Brain pericyte (primary cell): Measurements from ENCODE around the gene DEXI.
"Not testable (repeated sequence)": the region's sequence is repeated elsewhere in the genome, so short reads cannot be mapped to it uniquely, and the experiment has no call there.

Experiments
- DNase-seq: peaks from one replicate; pipeline ENCODE4 v3.0.0-alpha.2; 2012; ENCODE audit warnings: low read depth, low spot score

Gene DEXI

DNA sequence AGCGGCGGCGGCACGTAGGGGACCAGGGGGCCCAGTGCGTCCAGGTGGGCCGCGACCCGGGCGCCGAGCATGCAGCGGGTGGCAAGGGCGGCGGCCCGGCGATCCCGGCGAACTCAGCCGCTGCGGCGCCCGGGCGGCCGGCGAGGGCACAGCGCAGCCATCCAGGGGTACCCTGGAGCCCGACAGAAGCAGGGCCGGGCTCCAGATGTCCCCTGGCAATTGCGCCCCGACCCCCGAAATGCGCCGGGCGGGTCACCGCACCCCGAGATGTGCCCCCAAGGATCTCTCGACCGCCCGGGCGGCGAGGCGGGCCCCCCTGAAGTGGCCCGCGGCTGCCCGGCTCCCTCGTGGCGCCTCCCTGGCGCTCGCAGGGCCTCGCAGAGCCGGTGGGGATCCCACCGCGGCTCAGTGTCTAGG is 325 bp downstream of the DEXI start:
- not testable (repeated sequence) for DNase-seq

DNA sequence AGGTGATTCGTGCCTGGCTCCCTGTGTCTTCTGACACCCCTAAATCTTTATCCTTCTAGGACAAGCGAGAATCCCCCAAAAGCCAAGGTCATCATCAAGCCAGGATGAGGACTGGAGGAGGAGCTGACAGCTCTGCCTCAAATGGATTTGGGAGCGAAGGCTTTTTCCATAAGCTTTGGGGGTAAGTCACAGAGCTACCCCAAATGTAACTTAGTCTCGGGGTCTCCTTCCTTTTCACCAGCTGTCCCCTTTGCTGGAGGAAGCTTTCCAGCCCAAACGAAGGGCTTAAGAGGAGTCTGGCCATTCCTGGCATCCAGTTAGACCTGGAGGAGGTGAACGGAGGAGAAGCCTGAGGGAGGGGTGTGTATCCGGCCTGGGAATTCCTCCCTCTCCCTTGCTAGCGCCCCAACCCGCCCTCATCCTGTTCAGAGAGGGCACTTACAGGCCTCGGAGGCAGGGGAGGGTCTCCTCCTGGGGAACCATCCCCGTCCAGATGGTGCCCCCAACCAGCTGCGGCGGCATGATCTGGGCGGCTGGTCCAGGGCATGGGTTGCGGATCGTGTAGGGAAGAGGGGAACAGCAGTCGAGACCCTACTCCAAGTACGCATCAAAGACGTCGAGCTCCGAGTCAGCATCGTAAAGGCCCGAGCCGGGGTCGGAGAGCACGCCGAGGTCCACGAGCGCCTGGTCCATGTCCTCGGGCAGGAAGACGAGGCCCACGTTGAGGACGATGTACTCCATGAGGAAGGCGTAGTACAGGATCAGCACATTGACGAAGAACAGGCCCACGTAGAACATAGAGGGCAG is 938 bp downstream of the DEXI start:
- DNase-seq = no peak

DNA sequence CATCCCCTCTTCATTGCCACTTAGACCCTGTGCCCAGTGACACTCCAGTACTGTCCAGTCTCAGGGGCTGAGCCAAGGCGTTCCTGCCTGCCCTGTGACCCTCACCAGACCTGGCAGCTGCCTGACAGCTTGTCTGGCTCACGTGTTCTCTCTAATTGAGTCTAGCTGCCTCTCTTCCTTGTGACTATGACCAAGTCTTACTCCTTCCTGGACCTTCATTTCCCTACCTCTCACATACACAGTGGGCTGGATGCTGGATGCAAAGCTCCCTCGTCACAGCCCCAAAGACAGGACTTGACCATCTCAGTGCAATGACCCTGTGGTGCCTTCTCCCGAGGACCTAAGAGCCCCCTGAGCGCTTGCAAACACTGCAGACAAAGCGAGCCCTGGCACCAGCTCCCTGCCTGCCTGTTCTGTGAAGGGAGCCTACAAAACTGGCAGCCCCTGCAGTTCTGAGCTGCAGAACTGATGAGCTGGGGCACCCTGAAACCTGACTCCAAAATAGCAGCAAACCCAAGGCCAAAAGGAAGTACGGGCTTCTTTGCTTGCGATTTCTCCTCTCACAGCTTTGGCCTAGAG is 1.7 kb downstream of the DEXI start:
- DNase-seq = no peak

DNA sequence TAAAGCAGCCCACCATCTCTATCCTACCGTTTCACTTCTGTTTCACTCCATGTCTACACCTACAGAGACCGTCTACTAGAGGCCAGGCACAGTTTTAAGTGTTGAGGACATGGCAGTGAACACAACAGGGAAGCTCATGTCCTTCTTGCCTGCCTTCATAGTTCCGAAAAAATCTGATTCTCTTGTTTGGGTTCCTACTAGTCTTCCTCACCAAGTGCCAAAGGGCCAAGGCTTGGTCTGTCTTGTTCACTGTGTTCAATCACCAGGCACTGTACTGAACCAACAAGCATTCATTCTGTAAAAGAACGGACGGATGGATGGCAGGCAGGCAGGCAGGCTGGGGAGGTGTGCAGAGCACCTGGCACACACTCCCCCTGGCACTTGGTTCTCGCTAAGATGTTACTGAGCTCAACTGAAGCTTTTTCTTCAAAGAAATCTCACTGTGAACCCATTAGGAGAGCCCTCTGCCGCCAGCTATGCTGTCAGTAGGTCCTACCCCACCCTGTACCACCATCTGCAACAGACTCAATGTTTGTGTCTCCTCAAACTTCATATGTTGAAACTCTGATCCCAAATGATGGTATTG is 2.5 kb downstream of the DEXI start:
- no peak for DNase-seq

DNA sequence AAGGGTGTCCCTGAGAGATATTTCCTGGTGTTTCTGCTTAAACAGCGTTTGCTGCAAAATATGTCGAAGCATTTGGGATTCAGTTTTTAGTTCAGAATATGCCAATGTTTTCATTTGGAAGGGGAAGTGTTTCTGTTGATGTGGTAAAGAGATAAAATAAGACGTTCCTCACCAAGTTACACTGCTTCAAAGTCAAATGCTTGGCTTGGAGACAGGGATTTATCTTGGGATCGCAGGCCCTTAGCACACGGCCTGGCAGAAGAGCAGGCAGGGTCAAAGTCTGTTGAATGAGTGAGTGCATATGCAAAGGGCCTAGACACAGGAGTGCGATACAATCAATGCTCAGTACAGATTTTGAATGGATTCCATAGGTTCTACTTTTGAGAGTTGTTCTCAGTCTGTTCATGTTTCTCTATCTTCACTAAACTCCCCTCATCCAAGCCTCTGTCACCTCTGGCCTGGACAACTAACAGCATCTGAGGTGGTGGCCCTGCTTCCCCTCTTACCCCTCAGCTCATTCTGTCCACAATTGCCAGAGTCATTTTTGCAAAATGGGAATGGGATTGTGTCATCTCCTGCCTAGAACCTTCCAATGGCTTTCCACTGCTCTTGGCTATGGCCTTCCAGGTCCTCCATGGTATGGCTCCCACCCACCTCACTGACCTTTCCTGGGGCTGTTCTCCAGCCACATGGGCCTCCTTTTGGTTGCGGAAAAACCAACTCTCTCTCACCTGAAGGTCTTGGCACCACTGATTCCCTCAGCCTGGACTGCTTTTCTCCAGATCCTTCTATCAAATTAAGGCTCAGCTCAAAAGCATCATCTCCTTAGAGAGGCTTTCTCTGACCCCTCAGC is 3.2 kb downstream of the DEXI start:
- DNase-seq = no peak

DNA sequence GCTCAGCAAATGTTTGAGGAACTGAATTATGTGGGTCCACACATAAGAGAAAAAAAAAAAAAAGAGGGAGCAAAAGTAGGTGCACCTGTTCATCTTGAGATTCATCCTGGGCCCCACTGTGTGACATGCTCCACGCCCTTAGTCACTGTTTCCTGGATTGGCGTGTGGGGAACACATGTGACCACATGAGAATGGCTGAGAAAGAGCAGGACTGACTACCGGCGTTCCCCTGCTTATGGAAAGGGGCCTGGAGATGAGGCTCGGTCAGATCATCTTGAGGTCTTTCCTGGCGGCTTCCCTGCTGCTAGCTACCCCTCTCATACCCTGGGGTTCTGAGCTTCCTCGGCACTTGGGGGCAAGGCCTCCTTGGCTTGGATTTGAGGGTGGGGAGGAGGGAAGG is 3.9 kb downstream of the DEXI start:
- no peak for DNase-seq

DNA sequence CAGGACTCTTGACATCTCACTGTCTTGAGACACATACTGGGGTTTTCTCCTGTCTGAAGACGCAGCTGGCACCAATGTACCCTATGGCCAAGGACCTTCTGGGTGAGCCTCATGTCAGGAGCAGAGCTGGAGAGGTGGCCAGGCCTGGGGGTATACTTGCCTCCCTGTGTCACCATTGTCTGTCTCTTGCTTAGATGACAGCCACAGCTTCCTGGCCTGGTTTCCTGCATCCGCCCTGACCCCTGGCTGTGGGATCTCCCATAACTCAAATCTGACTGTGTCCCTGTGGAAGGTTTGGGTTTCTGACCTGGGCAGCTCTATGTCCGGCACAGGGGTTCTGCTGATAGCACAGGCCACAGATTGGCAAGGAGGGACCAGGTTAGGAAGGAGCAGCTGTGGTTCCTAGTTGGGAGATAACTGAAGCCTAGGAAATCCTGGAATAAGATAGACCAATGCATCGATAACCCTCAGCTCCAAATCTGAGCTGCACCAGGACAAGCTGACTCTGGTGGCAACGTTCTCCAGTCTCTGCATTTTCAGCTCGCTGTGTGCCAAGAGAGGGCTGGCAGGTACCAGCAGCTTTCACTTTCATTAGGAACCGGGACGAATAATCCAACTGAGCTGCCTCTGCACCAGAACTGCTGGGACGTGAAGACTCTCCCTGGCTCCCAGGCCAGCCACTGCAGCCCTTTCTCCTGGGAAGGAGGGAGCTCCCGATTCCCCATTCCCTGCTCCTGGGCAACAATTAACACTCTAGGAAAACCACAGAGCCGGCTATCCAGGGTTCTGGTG is 5.0 kb downstream of the DEXI start:
- DNase-seq = no peak

DNA sequence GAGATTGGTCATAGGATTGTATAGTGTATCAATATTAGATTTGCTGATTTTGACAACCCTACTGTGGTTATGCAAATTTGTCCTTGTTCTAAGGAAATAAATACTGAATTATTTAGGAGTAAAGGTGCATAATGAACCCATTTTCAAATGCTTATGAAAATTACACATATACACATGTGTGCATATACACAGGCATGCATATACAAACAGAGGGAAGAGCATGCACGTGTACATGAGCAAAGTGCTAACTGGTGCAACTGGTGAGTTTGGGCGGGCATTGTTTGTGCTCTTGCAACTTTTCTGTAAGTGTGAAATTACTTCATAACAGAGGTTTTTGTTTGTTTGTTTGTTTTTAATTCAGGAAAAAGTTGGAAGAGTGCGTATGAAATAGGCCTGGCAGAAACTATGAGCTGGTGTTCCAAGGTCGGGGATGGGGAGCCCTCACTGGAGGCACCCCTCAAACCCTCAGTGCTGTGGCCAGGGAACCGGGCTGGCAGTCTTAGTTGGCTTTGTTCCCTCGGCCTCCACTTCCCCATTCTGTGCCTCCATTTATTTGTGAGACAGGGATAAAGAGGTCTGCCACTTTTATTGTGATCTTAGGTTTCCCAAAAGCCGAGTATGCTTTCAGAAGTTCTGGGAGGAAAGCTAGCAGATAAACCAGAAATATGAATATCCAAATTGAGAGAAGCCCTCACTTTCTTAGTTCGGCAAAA is 5.8 kb downstream of the DEXI start:
- DNase-seq = no peak

DNA sequence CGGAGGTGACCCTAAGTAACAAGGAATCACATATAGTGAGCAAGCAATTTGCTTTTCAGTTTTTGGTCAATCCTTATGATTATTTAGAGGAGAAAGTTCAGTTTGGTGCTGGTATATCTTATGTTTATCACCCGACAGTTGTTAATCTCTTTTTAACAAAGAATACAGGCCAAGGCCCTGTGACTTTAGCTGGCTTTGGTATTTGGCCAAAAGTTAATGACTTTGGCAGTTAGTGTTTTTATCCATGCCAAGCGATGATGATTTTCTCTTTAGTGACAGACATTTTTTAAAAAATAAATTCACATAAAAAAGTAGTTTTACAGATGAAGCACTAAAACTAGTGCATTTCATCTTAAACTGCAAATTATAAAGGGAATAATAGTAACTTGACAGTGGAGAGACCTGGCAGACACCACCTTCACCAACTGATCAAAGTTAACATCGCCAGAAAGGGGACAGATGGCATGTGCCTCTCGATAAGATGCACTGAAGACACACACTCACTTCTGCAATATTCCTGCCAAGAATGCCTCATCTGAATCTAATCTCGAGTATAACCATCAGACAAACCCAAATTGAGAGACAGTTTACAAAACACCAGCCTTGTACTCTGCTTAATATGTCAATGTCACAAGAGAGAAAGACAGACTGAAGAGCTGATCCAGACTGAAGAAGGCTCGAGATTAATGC is 6.9 kb downstream of the DEXI start:
- no peak for DNase-seq

DNA sequence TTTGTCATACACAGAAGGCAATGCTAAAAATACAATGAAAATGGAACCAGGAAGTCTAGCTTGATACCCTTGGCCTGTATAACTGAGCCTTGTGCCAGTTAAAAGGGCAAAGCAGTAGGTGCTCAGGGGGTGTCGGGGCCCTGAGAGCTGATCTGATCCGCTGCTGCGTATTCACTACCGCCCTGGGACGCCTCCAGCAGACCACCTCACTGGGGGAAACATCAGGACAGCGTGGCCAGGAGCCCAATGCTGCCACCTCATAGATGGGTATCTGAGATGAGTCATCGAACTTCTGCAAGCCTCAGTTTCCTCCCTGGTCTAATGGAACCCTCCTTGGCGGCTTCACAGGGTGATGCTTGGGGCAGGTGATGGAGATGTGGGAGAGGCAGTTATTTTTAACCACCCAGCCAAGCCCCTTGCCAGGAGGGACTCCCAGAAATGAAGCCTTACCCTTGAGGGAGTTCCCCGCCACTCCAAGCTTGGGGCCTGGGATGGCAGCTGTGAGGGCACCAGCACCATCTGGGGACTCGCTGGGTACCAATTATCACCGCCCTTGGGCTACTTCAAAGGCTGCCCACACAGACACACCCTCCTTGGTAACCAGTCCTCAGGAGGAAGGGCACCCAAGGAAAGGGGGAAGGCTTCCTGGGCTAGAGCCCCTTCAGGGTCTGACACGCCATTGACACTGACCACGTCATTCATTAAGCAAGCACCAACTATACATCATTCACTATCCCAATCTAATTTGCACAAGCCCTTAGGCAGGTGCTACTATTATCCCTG is 7.8 kb downstream of the DEXI start:
- DNase-seq = no peak

DNA sequence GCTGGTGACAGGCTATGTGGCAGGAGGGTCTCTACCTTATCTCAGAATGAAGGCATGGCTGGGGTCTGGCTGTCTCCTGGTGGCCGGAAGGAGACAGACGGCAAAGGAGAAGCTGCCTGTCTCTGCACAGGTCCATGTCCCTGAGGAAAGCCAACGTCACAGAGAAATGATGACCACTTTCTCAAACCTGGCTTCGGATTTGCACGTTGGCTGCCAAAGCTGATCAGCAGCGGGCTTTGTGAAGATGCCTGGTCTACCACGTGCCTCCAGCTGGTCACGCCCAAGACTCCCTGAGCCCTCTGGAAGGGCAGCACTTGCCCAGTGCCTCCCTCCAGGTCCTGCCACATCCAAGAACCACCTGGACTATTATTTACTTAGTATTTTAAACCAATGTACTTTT is 8.4 kb downstream of the DEXI start:
- no peak for DNase-seq

DNA sequence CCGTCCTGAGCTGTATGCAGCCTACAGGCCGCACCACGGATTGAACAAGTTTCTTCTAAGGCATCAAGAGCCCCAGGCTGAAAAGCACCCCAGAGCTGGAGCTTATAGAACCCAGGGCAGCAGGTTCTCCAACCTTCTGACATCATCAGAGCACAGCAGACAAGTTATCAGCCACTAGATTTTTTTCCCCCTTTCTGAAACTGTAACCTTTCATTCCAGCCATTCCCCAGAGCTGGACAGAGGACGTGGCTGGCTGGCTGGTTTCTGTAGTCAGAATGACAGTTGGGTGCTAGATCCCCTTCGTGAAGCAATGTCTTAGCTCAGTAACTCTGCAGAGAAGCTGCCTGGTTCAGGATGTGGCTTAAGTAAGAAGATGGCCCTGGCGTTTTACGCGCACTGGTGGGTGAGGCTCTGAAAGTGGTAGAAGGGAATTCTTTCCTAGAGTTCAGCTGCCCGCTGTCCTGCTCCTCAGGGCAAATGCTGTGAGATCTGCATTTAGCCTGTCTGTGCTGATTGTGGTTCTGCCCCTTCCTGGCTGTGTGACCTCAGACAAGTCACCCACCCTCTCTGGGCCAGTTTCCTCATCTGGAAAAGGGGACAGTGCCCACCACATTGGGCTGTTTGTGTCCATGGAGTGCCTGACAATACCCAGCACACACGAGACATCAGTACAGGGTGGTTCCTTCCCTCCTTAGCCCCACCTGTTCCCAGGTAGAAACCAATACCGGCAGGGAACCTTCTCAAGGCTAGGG is 9.1 kb downstream of the DEXI start:
- no peak for DNase-seq

DNA sequence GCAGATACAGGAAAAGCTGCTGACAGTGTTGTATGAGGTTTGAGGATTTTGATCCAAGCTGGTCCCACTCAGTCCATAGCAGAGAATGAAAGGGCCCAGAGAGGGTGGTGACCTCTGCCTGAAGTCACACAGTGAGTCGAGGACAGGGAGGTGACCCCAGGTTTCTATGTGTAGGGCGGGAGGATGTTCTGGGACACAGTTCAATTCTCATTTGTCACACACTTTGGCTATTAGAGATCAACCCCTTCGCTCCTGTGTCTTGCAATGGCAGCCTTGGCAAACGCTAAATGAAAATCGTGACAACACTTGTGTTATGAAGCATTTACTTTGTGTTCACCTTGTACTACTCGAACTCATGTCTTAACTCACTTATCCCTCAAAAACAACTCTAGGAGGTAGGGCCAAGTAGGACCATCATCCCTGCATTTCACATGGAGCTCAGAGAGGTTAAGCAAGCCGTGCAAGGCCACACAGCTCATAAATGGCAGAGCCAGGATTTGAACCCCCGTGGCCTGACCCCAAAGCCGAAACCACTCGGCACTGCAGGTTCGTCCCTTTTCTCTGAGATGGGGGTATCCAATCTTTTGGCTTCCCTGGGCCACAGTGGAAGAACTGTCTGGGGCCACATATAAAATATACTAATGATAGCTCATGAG is 10.2 kb downstream of the DEXI start:
- DNase-seq = no peak

DNA sequence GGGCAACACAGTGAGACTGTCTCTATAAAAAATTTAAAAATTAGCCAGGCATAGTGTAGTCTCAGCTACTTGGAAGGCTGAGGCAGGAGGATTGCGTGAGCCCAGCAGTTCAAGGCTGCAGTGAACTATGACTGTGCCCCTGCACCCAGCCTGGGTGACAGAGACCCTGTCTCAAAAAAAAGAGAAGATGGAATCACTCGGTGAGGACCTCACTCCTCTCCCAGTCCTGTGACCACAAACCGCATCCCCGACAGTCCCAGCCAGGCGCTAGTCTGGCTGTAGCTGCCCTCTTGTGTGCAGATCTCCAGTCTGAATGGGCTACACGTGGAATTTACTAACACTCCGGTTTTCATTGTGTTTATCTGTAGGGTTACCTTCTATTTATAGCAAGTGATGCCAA is 11.1 kb downstream of the DEXI start:
- DNase-seq = no peak

DNA sequence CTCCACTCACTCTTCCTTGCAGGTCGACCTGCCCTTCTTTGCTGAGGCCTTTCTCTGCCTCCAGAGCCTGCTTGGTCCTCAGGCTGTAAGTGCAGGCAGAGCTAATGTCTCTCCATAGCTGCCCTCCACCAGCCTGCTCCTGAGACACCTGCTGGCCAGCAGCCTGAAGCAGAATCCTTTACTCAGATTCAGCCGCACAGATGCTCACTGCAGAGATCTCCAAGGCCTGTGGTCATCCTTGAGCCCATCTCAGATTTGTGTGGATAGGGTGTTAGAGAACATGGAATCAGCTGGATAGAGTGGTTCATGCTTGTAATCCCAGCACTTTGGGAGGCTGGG is 11.5 kb downstream of the DEXI start:
- DNase-seq = no peak

DNA sequence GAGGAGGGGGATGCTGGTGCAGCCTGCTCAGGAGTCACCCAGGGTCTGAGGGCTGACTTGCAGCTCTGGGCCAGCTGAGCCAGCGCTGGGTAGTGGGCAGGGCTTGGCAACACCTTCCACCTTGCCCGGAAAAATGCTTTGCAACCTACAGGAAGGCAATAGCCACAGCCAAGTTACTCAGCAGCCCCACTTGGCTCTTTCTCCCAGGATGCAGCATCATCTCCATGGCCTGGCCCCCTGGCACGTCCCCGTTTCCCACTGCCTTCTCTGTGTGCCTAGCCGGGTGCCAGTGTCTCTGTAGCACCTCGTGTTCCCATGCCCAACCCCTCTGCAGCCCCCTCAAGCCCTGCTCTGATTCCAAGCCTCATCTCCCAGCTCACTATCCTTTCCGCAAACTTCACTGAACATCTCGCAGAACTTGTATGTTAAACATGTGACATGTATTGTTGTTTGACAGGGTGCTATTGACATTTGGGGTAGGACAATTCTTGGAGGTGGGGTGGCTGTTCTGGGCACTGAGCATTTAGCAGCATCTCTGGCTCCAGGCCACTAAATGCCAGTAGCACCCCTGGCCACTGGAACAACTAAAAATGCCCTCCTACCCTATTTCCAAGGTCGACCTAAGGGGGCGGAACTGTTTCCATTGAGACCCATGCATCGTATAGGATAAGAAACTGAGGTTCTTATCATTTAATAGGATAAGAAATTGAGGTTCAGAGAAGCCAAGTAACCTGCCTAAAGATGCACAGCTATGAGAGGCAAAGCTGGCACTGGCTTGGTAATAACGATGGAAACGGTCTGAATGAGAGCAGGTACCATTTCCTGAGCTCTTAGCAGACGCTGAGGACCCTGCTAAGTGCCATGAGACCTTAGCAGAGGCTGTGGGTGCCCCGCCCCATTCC is 12.2 kb downstream of the DEXI start:
- no peak for DNase-seq

DNA sequence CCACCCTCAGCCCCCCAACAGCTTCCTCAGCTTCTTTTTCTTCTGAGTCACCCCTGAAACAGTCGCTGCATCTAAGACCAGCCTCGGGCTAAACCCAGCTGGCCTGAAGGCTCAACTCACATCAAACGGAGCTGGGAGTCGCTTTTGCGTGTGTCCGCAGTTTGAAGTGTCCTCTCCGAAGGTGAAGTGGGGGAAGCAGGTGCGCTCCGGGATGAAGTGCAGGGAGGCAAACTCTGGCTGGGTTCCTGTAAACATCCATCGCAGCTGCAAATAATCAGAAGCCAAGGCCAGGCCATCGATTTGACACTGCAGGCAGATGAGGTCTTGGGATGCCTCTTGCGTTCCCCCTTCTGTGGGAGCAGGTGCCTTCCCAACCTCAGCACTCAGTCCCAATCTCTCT is 13.2 kb downstream of the DEXI start:
- DNase-seq = not testable (repeated sequence)
